Hepatocyte (in vitro differentiated cells): Measurements from ENCODE around the gene MDP1. TPM values are rescaled to one million over a fixed set of nuclear protein-coding genes. Genes with fewer than 3 reads are reported as not detected.

Source experiments
- DNase-seq: peaks from one replicate; pipeline ENCODE4 v3.0.0-alpha.2; 2016; ENCODE audit warnings: low spot score
- H2AFZ ChIP-seq: fragments of 200-600 bp; sonication (generic); 2 replicates; pipeline ENCODE4 v1.6.0; 2016; ENCODE audit warnings: antibody characterized with exemption, mild to moderate bottlenecking
- H3K27ac ChIP-seq: fragments of 200-600 bp; sonication (generic); 2 replicates; pipeline ENCODE4 v1.5.1; 2016; ENCODE audit warnings: mild to moderate bottlenecking
- H3K27me3 ChIP-seq: fragments of 200-600 bp; sonication (generic); 2 replicates; pipeline ENCODE4 v1.6.1; 2016
- H3K36me3 ChIP-seq: fragments of 200-600 bp; sonication (generic); replicated peaks from 2 replicates; pipeline ENCODE4 v1.5.1; 2016; ENCODE audit warnings: low read depth; ENCODE audit not compliant: insufficient read depth
- H3K4me1 ChIP-seq: fragments of 200-600 bp; sonication (generic); 2 replicates; pipeline ENCODE4 v1.5.1; 2016; ENCODE audit warnings: mild to moderate bottlenecking, moderate library complexity; ENCODE audit not compliant: insufficient read depth
- H3K4me2 ChIP-seq: fragments of 200-600 bp; sonication (generic); 2 replicates; pipeline ENCODE4 v1.6.0; 2016
- H3K4me3 ChIP-seq: fragments of 200-600 bp; sonication (generic); 2 replicates; pipeline ENCODE4 v1.5.1; 2016; ENCODE audit warnings: mild to moderate bottlenecking
- H3K79me2 ChIP-seq: fragments of 200-600 bp; sonication (generic); 2 replicates; pipeline ENCODE4 v1.6.0; 2017; ENCODE audit warnings: mild to moderate bottlenecking
- H3K9me2 ChIP-seq: fragments of 200-600 bp; sonication (generic); replicated peaks from 2 replicates; pipeline ENCODE4 v1.6.0; 2017; ENCODE audit warnings: mild to moderate bottlenecking; ENCODE audit not compliant: insufficient read depth
- H3K9me3 ChIP-seq: fragments of 200-600 bp; sonication (generic); 2 replicates; pipeline ENCODE4 v1.5.1; 2016; ENCODE audit warnings: low read depth, mild to moderate bottlenecking
- H4K20me1 ChIP-seq: fragments of 200-600 bp; sonication (generic); 2 replicates; pipeline ENCODE4 v1.6.0; 2016; ENCODE audit warnings: mild to moderate bottlenecking; ENCODE audit not compliant: insufficient read depth, poor library complexity, severe bottlenecking
- EZH2 ChIP-seq: fragments of 200-600 bp; sonication (generic); IDR thresholded peaks from 2 replicates; pipeline ENCODE4 v1.6.1; 2016; ENCODE audit warnings: antibody characterized with exemption, mild to moderate bottlenecking, borderline replicate concordance
- EZH2phosphoT487 ChIP-seq: fragments of 200-600 bp; sonication (generic); IDR thresholded peaks from one replicate; pipeline ENCODE4 v1.6.1; 2018; ENCODE audit warnings: antibody characterized with exemption, mild to moderate bottlenecking, low read depth, moderate library complexity; ENCODE audit not compliant: unreplicated experiment, severe bottlenecking
- WGBS: methylation state at CpG from one replicate; pipeline ENCODE4 v1.1.6; 2016; ENCODE audit warnings: low lambda C conversion rate; ENCODE audit errors: missing lambda C conversion rate; 5-methylcytosine and 5-hydroxymethylcytosine counted together
- polyA plus RNA-seq: library from polyadenylated mRNA; unstranded; fragments of >200 nt; fragmentation: Nextera tagmentation; extraction: Ambion mirVana; gene quantifications from 2 replicates; pipeline ENCODE4 v1.2.1, GENCODE V29; 2016
- total RNA-seq: library from RNA; depleted of rRNA; stranded (reverse); fragments of >200 nt; gene quantifications from 2 replicates; pipeline ENCODE4 v1.2.3, GENCODE V29; 2014
- TF ChIP-seq, protein P1 (sequence below): fragments of 200-600 bp; sonication (generic); IDR thresholded peaks from 2 replicates; pipeline ENCODE4 v1.5.1; 2016; ENCODE audit warnings: antibody characterized with exemption, mild to moderate bottlenecking; ENCODE audit not compliant: poor library complexity

The MDP1 gene
- total and polyA plus RNA-seq, 2 experiments from 2014 or later: 8.0 to 16.1 TPM

- no peaks in the 10 kb centered on the region for H4K20me1 ChIP-seq
- DNase-seq: no peak
- H3K4me3 ChIP-seq: no peak overlapping the region
- no peaks in the 10 kb centered on the region for H3K36me3 ChIP-seq
- H2AFZ ChIP-seq: no peak overlapping the region
- no peaks in the 10 kb centered on the region for H3K9me3 ChIP-seq
- H3K4me2 ChIP-seq: no peak overlapping the region
- no peaks in the 10 kb centered on the region for H3K9me2 ChIP-seq
- H3K79me2 ChIP-seq: peaks cover 50% of the 10 kb centered on the region
- TF ChIP-seq EZH2phosphoT487 (no peak), EZH2 (no peak)
- TF ChIP-seq, protein P1, sequence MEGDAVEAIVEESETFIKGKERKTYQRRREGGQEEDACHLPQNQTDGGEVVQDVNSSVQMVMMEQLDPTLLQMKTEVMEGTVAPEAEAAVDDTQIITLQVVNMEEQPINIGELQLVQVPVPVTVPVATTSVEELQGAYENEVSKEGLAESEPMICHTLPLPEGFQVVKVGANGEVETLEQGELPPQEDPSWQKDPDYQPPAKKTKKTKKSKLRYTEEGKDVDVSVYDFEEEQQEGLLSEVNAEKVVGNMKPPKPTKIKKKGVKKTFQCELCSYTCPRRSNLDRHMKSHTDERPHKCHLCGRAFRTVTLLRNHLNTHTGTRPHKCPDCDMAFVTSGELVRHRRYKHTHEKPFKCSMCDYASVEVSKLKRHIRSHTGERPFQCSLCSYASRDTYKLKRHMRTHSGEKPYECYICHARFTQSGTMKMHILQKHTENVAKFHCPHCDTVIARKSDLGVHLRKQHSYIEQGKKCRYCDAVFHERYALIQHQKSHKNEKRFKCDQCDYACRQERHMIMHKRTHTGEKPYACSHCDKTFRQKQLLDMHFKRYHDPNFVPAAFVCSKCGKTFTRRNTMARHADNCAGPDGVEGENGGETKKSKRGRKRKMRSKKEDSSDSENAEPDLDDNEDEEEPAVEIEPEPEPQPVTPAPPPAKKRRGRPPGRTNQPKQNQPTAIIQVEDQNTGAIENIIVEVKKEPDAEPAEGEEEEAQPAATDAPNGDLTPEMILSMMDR: no peak
- H3K27me3 ChIP-seq: no peaks in the 10 kb centered on the region
- H3K27ac ChIP-seq: peak overlapping the region; percentile 30
- 97% methylated on average over 7 of the region's 7 CpGs for WGBS
- peaks cover 13% of the 10 kb centered on the region for H3K4me1 ChIP-seq
Observed at GRCh38 chr14:24198814-24199524, 16.9 kb downstream of the MDP1 start.

DNA sequence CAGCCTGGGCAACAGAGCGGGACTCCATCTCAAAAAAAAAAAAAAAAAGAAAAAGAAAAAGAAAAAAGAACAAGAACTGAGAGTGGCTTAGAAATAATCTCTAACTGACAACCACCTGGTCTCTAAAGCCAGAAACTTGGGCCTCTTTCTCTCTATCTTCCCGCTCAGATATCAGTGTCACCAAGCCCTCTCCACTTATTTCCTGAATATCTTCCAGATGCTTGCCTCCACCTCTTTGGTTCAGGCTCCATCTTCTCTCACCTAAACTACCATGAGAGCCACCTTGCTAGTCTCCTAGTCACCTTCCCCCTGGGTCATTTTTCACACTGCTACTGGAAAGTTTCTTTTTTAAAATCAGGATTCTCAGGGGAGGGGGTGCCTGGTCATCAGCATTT lies 18.8 kb downstream of the MDP1 start:
- Histone ChIP-seq H2AFZ (no peak overlapping the region), H3K9me3 (no peaks in the 10 kb centered on the region), H3K9me2 (no peaks in the 10 kb centered on the region), H3K4me1 (peaks cover 13% of the 10 kb centered on the region), H3K4me3 (no peak overlapping the region), H3K79me2 (peaks cover 63% of the 10 kb centered on the region), H3K4me2 (peak overlapping the region; percentile 94), H3K27ac (peak overlapping the region; percentile 99), H3K27me3 (no peaks in the 10 kb centered on the region), H4K20me1 (no peaks in the 10 kb centered on the region), H3K36me3 (no peaks in the 10 kb centered on the region)
- DNase-seq: no peak
- 95% methylated on average over 2 of the region's 2 CpGs for WGBS
- TF ChIP-seq, protein P1: no peak
- TF ChIP-seq EZH2phosphoT487: no peak
- no peak for TF ChIP-seq EZH2

DNA sequence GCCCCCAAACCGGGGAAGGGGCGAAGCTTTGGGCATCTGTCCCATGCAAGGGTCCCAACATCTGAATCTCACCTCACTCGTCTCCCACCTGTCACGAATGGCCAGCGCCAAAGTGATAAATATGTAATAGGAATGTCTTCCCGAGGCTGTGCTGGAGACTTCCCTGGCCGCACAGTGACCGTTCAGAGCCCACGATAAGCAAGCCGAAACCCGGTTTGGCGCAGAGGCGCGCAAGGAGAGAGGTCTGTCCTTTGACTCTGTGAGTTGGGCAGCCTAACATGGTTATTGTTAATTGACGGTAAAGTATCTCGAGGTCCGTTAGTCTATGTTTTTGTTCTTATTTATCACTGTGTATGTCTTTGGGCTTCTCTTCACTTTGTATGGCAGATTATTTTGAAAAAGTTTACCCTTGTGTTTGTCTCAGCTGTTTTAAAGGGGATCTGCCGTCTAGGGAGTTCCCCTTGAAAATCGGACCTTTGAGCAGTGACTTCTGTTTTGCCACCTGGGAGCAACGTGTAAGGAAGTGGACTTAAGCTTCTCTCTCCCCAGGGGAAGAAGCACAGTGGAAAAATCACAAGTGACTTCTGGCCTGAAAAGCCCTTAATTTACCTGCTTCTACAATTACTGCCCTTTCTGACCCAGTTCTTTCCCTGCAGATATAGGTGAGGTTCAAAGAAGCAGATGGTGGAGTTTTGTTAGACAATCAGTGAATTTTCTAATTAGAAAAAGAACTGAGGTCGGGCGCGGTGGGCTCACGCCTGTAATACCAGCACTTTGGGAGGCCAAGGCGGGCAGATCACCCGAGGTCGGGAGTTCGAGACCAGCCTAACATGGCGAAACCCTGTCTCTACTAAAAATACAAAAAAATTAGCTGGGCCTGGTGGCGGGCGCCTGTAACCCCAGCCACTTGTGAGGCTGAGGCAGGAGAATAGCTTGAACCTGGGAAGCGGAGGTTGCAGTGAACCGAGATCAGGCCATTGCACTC lies 19.5 kb downstream of the MDP1 start:
- Histone ChIP-seq H2AFZ (peak overlapping the region; percentile 94), H3K4me2 (peak overlapping the region; percentile 94), H3K36me3 (no peaks in the 10 kb centered on the region), H3K27me3 (no peaks in the 10 kb centered on the region), H3K27ac (peak overlapping the region; percentile 99), H4K20me1 (no peaks in the 10 kb centered on the region), H3K4me1 (peaks cover 13% of the 10 kb centered on the region), H3K79me2 (peaks cover 65% of the 10 kb centered on the region), H3K4me3 (peak overlapping the region; percentile 95), H3K9me2 (no peaks in the 10 kb centered on the region), H3K9me3 (no peaks in the 10 kb centered on the region)
- 37% methylated on average over 33 of the region's 33 CpGs for WGBS
- no peak for TF ChIP-seq EZH2phosphoT487
- no peak for TF ChIP-seq EZH2
- TF ChIP-seq, protein P1: no peak
- no peak for DNase-seq
